Activated naive CD4-positive, alpha-beta T cell treated with anti-CD3 and anti-CD28 coated beads for 36 hours (primary cell): ENCODE measurements around the gene RHBDD1. TPM values are rescaled to one million over a fixed set of nuclear protein-coding genes. Genes with fewer than 3 reads are reported as not detected.

ENCODE experiments used
- CTCF ChIA-PET: fragments of 350-600 bp; sonication (Branson Sonifier 250); formaldehyde crosslinking; loops from one replicate; lab custom pipeline; 2021; ENCODE audit warnings: antibody characterized with exemption; lab: Charles Lee
- DNase-seq: peaks from one replicate; pipeline ENCODE4 v3.0.0-alpha.2; 2020
- H3K27ac Mint-ChIP-seq: one replicate; pipeline ENCODE4 v1.8.0; 2021; ENCODE audit warnings: mild to moderate bottlenecking, mixed read lengths
- H3K27me3 Mint-ChIP-seq: one replicate; pipeline ENCODE4 v1.8.0; 2021; ENCODE audit warnings: low read depth, mixed read lengths
- H3K36me3 Mint-ChIP-seq: one replicate; pipeline ENCODE4 v1.8.0; 2021; ENCODE audit warnings: low read depth, mixed read lengths
- H3K4me1 Mint-ChIP-seq: one replicate; pipeline ENCODE4 v1.8.0; 2021; ENCODE audit warnings: low read depth, mixed read lengths
- H3K4me3 Mint-ChIP-seq: one replicate; pipeline ENCODE4 v1.8.0; 2021; ENCODE audit warnings: mild to moderate bottlenecking, moderate library complexity, mixed read lengths
- H3K9me3 Mint-ChIP-seq: one replicate; pipeline ENCODE4 v1.8.0; 2021; ENCODE audit warnings: mixed read lengths
- intact Hi-C: fragments of 100-400 bp; cut with micrococcal nuclease; formaldehyde crosslinking; loops from one replicate; pipeline ENCODE4 v1.15.1; 2023
- total RNA-seq, 2 experiments: library from RNA; stranded (reverse); gene quantifications; one replicate each; pipeline ENCODE4 v1.2.3, GENCODE V29; 2021

RHBDD1 gene
- total RNA-seq, 2 experiments from 2014 or later, result 42.6 to 43.3 TPM

DNA sequence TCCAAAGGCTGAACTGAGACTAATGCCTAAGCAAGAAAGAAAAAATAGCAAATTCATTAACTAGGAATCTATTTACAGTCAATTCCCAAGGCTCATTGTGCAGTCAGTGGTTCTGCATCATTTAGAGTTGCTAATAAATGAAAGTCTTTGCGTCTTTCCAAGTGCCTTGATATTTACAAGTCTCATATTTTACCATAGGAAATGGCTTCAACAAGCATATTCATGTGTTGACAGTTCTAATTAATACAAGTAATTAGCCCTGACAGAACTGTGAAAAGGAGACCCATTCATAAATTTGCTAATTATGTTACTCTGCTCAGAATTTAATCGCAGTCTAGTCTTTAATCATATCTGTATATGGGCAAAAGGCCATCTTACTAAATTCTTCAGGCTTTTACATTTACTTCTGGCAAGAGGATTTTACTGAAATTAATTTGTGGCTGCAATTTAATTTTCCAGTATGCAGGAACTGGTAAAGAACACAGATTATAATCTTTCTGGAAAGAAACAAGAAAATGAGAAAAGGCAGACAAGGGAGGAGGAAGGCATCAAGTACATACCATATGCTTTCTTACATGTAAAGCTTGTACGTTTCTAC lies 126.4 kb downstream of the RHBDD1 start:
- H3K4me3 Mint-ChIP-seq, result no peak overlapping the region
- H3K27me3 Mint-ChIP-seq, result no peaks in the 10 kb centered on the region
- intact Hi-C loops, result no loop called here
- H3K36me3 Mint-ChIP-seq, result peaks cover 12% of the 10 kb centered on the region
- no peak overlapping the region for H3K27ac Mint-ChIP-seq
- DNase-seq, result no peak
- H3K9me3 Mint-ChIP-seq, result peaks cover 9% of the 10 kb centered on the region
- CTCF ChIA-PET, result no interaction called here
- H3K4me1 Mint-ChIP-seq, result no peaks in the 10 kb centered on the region

GRCh38 chr2:226963528-226963927 lies 127.7 kb downstream of the RHBDD1 start:
- CTCF ChIA-PET, result interaction anchor here (1.2 kb wide), 1 partner anchor 70 kb away, joined by 3 read pairs; no protein-coding TSS in a partner anchor
- no peak overlapping the region for H3K4me3 Mint-ChIP-seq
- peaks cover under 1% of the 10 kb centered on the region for H3K9me3 Mint-ChIP-seq
- H3K4me1 Mint-ChIP-seq, result no peaks in the 10 kb centered on the region
- no peak for DNase-seq
- intact Hi-C loops, result no loop called here
- no peak overlapping the region for H3K27ac Mint-ChIP-seq
- H3K27me3 Mint-ChIP-seq, result no peaks in the 10 kb centered on the region
- peaks cover 5% of the 10 kb centered on the region for H3K36me3 Mint-ChIP-seq

GRCh38 chr2:226965376-226965775 lies 129.5 kb downstream of the RHBDD1 start:
- H3K4me3 Mint-ChIP-seq, result no peak overlapping the region
- no peak for DNase-seq
- peaks cover 1% of the 10 kb centered on the region for H3K36me3 Mint-ChIP-seq
- no peaks in the 10 kb centered on the region for H3K27me3 Mint-ChIP-seq
- H3K27ac Mint-ChIP-seq, result no peak overlapping the region
- CTCF ChIA-PET, result no interaction called here
- H3K9me3 Mint-ChIP-seq, result no peaks in the 10 kb centered on the region
- peaks cover 11% of the 10 kb centered on the region for H3K4me1 Mint-ChIP-seq
- intact Hi-C loops, result no loop called here

GRCh38 chr2:226969417-226970080 lies 133.7 kb downstream of the RHBDD1 start:
- H3K36me3 Mint-ChIP-seq, result peaks cover 13% of the 10 kb centered on the region

DNA sequence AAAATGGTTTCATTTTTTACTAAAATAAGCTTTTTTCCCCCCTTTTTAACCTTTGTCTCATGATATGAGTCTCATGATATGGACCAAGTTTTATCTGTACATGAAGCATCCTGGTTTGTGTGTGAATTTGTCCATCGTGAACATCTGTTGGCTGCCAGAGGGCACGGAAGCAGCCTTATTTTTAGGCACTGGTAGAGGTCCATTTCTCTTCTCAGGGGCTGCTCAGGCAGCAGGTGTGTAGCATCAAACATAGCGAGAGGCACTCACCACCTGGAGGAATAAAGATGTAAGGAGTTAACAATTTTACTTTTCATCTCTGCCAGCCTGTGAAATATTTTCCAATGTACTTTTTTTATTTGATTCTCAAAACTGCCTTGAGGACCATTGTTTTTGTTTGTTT lies 134.5 kb downstream of the RHBDD1 start:
- H3K36me3 Mint-ChIP-seq, result peaks cover 16% of the 10 kb centered on the region
- no peaks in the 10 kb centered on the region for H3K27me3 Mint-ChIP-seq
- peaks cover 26% of the 10 kb centered on the region for H3K4me1 Mint-ChIP-seq
- intact Hi-C loops, result loop anchor here (2.0 kb wide), 1 partner anchor 136 kb away; no protein-coding TSS in a partner anchor
- no peaks in the 10 kb centered on the region for H3K9me3 Mint-ChIP-seq
- DNase-seq, result no peak
- H3K4me3 Mint-ChIP-seq, result peak overlapping the region; percentile 22
- no peak overlapping the region for H3K27ac Mint-ChIP-seq
- CTCF ChIA-PET, result no interaction called here

More at GRCh38 chr2:226969417-226970080, 133.7 kb downstream of the RHBDD1 start:
- Mint-ChIP-seq H3K4me3 (no peak overlapping the region), H3K27me3 (no peaks in the 10 kb centered on the region), H3K27ac (no peak overlapping the region), H3K9me3 (no peaks in the 10 kb centered on the region), H3K4me1 (peaks cover 26% of the 10 kb centered on the region)
- intact Hi-C loops, result loop anchor here (2.0 kb wide), 1 partner anchor 135 kb away; no protein-coding TSS in a partner anchor
- CTCF ChIA-PET, result interaction anchor here (0.6 kb wide), 1 partner anchor 9 kb away, joined by 3 read pairs; no protein-coding TSS in a partner anchor
- no peak for DNase-seq

DNA sequence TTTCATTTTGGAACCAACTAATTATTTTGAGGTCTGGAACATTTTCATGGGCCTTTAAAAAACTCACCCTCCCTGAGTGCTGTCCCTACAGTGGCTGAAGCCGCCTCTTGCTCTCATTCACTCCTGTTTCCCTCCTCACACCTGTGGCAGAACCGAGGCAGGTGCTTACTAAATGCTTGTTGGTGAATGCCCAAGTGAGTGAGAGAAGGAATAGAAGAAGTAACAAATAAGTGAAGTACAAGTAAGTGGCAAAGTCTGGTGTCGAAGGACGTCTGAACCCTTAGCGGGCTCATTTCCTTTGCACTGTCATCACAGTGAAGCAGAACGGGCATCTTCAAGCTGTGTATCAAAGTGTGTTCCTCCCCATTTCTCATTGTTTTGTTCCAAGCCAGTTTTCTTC lies 135.2 kb downstream of the RHBDD1 start:
- CTCF ChIA-PET, result interaction anchor here (0.6 to 0.7 kb wide), 2 partner anchors 300 to 1358 kb away, joined by 3 to 5 read pairs; no protein-coding TSS in a partner anchor
- Mint-ChIP-seq H3K4me3 (peak overlapping the region; percentile 11), H3K27ac (peak overlapping the region; percentile 2), H3K9me3 (no peaks in the 10 kb centered on the region), H3K27me3 (no peaks in the 10 kb centered on the region), H3K36me3 (peaks cover 16% of the 10 kb centered on the region), H3K4me1 (peaks cover 26% of the 10 kb centered on the region)
- intact Hi-C loops, result loop anchor here (2.0 kb wide), 1 partner anchor 136 kb away; no protein-coding TSS in a partner anchor
- DNase-seq, result no peak

GRCh38 chr2:226971770-226972169 lies 135.9 kb downstream of the RHBDD1 start:
- Mint-ChIP-seq H3K9me3 (no peaks in the 10 kb centered on the region), H3K36me3 (peaks cover 16% of the 10 kb centered on the region), H3K4me3 (no peak overlapping the region), H3K27ac (no peak overlapping the region), H3K4me1 (peaks cover 26% of the 10 kb centered on the region), H3K27me3 (no peaks in the 10 kb centered on the region)
- CTCF ChIA-PET, result interaction anchor here (0.6 to 0.7 kb wide), 2 partner anchors 301 to 1359 kb away, joined by 3 to 5 read pairs; no protein-coding TSS in a partner anchor
- intact Hi-C loops, result loop anchor here (2.0 kb wide), 1 partner anchor 137 kb away; no protein-coding TSS in a partner anchor
- no peak for DNase-seq

GRCh38 chr2:226973816-226974215 lies 138.0 kb downstream of the RHBDD1 start:
- Mint-ChIP-seq H3K9me3 (no peaks in the 10 kb centered on the region), H3K27ac (no peak overlapping the region), H3K36me3 (peaks cover 19% of the 10 kb centered on the region), H3K4me1 (peaks cover 26% of the 10 kb centered on the region), H3K4me3 (no peak overlapping the region), H3K27me3 (no peaks in the 10 kb centered on the region)
- intact Hi-C loops, result no loop called here
- DNase-seq, result no peak
- CTCF ChIA-PET, result no interaction called here

DNA sequence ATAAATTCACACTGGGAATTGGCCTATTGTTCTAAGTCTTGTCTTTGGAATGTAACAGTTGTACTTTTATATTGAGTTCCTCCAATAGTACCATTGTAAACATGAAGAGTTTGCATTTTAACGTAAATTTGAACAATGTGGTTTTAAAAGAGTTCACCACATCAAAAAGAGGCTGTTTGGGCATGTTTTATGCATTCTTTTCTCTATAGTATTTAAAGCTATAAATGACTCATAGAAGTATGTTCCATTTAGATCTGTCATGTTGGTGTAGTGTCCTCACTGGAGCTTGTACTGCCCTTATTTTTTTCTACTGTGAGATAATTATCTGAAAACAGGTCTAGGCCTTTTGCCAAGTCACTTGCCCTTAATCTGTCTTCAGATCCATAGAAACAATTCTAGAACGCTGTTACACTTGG lies 141.9 kb downstream of the RHBDD1 start:
- no peaks in the 10 kb centered on the region for H3K9me3 Mint-ChIP-seq
- CTCF ChIA-PET, result interaction anchor here (0.7 kb wide), 1 partner anchor 302 kb away, joined by 3 read pairs; no protein-coding TSS in a partner anchor
- no peak overlapping the region for H3K27ac Mint-ChIP-seq
- intact Hi-C loops, result no loop called here
- H3K27me3 Mint-ChIP-seq, result no peaks in the 10 kb centered on the region
- no peak overlapping the region for H3K4me3 Mint-ChIP-seq
- no peaks in the 10 kb centered on the region for H3K4me1 Mint-ChIP-seq
- H3K36me3 Mint-ChIP-seq, result peaks cover 15% of the 10 kb centered on the region
- DNase-seq, result no peak

DNA sequence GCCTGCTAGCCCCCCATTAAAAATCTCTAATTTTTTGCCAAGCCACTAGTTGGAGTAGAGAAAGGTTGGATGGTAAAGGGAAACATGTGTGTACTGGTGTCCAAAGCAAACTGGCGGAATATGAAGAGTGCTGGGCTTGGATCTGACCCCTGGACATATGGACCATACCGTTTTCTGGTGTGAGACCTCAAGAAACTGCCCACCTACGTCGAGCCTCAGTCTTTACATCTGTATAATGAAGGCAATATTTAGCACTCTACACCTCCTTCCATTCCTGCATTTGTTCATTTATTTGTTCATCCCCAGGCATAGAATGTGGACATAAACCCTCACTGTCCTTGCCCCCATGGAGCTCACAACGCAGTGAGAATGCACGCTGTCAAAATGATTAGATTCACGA lies 142.4 kb downstream of the RHBDD1 start:
- Mint-ChIP-seq H3K27me3 (no peaks in the 10 kb centered on the region), H3K36me3 (peaks cover 13% of the 10 kb centered on the region), H3K4me3 (no peak overlapping the region), H3K4me1 (no peaks in the 10 kb centered on the region), H3K9me3 (no peaks in the 10 kb centered on the region), H3K27ac (no peak overlapping the region)
- intact Hi-C loops, result no loop called here
- DNase-seq, result no peak
- CTCF ChIA-PET, result interaction anchor here (0.7 kb wide), 1 partner anchor 9 kb away, joined by 3 read pairs; no protein-coding TSS in a partner anchor

- no peak for DNase-seq
- peaks cover 7% of the 10 kb centered on the region for H3K4me1 Mint-ChIP-seq
- H3K9me3 Mint-ChIP-seq, result no peaks in the 10 kb centered on the region
- H3K36me3 Mint-ChIP-seq, result peaks cover 8% of the 10 kb centered on the region
- H3K27ac Mint-ChIP-seq, result no peak overlapping the region
- H3K27me3 Mint-ChIP-seq, result no peaks in the 10 kb centered on the region
- intact Hi-C loops, result no loop called here
- no peak overlapping the region for H3K4me3 Mint-ChIP-seq
- CTCF ChIA-PET, result interaction anchor here (0.7 kb wide), 1 partner anchor 9 kb away, joined by 3 read pairs; no protein-coding TSS in a partner anchor
These were observed 143.2 kb downstream of the RHBDD1 start for GRCh38 chr2:226979004-226979403.

GRCh38 chr2:226981791-226982326 lies 146.0 kb downstream of the RHBDD1 start:
- H3K27me3 Mint-ChIP-seq, result no peaks in the 10 kb centered on the region
- H3K36me3 Mint-ChIP-seq, result peaks cover 7% of the 10 kb centered on the region
- intact Hi-C loops, result loop anchor here (10.0 kb wide), 1 partner anchor 557 kb away; no protein-coding TSS in a partner anchor
- CTCF ChIA-PET, result interaction anchor here (0.5 kb wide), 1 partner anchor 124 kb away, joined by 5 read pairs; no protein-coding TSS in a partner anchor
- H3K27ac Mint-ChIP-seq, result no peak overlapping the region
- no peak overlapping the region for H3K4me3 Mint-ChIP-seq
- H3K4me1 Mint-ChIP-seq, result peaks cover 19% of the 10 kb centered on the region
- DNase-seq, result no peak
- no peaks in the 10 kb centered on the region for H3K9me3 Mint-ChIP-seq
